ENCODE data around the gene FRAS1. TPM values are rescaled to one million over a fixed set of nuclear protein-coding genes. Genes with fewer than 3 reads are reported as not detected.

Gene FRAS1
- total and polyA plus RNA-seq, 2 of the 8 experiments (the other 6 are each of a cell fraction or from before 2014, with no cell fraction given): 38.5 to 109 TPM

GRCh38 chr4:78121338-78121904 is 64.3 kb downstream of the FRAS1 start:
- H4K91ac ChIP-seq (replicated peaks; ENCODE audit: insufficient read length, low read length): no peak overlapping the region
- no peak for DNase-seq (ENCODE audit: low read depth in 1 of 2, low spot score in 2 of 2)
- peaks cover 7 to 86% of the 10 kb centered on the region in 2 experiments for H3K79me2 ChIP-seq (ENCODE audit: control insufficient read depth in 1 of 2, insufficient read depth in 2 of 2, low read length in 2 of 2)
- H3K23ac ChIP-seq (ENCODE audit: insufficient read length): no peak overlapping the region
- peaks cover 2% of the 10 kb centered on the region; the same call in 1 of the 2 replicates for H3K79me1 ChIP-seq (ENCODE audit: low read depth, low read length)
- H2BK15ac ChIP-seq (ENCODE audit: low read length): no peak overlapping the region
- peaks cover 6 to 11% of the 10 kb centered on the region in 2 experiments; a peak in 1 of 4 replicates for H3K9me3 ChIP-seq (ENCODE audit: insufficient read depth in 2 of 2, low read depth in 1 of 2, low read length in 1 of 2)
- no peak overlapping the region for H3K9ac ChIP-seq (replicated peaks in 1 of 4; ENCODE audit: extremely low read depth in 1 of 4, low read depth in 3 of 4, low read length in 3 of 4)
- H3K23me2 ChIP-seq (ENCODE audit: low read depth, low read length): no peaks in the 10 kb centered on the region
- H3K27ac ChIP-seq (ENCODE audit: low read depth, low read length): no peak overlapping the region
- no peak overlapping the region for H4K8ac ChIP-seq (ENCODE audit: extremely low read depth, insufficient read depth, low read length)
- H4K5ac ChIP-seq (ENCODE audit: insufficient read length, low read depth, low read length): no peak overlapping the region
- H2BK120ac ChIP-seq (replicated peaks; ENCODE audit: low read depth, low read length): no peak overlapping the region
- H3K4me2 ChIP-seq (ENCODE audit: insufficient read depth in 1 of 2, low read depth in 2 of 2, low read length in 2 of 2): no peak overlapping the region
- TF ChIP-seq HDAC6 (IDR thresholded peaks at IDR 0.05; ENCODE audit: low read depth, low read length): no peak
- TF ChIP-seq, protein P1, sequence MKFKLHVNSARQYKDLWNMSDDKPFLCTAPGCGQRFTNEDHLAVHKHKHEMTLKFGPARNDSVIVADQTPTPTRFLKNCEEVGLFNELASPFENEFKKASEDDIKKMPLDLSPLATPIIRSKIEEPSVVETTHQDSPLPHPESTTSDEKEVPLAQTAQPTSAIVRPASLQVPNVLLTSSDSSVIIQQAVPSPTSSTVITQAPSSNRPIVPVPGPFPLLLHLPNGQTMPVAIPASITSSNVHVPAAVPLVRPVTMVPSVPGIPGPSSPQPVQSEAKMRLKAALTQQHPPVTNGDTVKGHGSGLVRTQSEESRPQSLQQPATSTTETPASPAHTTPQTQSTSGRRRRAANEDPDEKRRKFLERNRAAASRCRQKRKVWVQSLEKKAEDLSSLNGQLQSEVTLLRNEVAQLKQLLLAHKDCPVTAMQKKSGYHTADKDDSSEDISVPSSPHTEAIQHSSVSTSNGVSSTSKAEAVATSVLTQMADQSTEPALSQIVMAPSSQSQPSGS (IDR thresholded peaks at IDR 0.05; ENCODE audit: low read length): no peak
- no peak for TF ChIP-seq HDAC2 (IDR thresholded peaks at IDR 0.05; ENCODE audit: borderline replicate concordance in 1 of 2, low read depth in 2 of 2, low read length in 2 of 2)
- TF ChIP-seq EP300 (IDR thresholded peaks at IDR 0.05; ENCODE audit: borderline replicate concordance in 1 of 2, low read depth in 2 of 2, low read length in 2 of 2): no peak
- TF ChIP-seq CTBP2 (IDR thresholded peaks at IDR 0.05; ENCODE audit: borderline replicate concordance, insufficient read depth, insufficient read length, low read length): no peak
- no peak for TF ChIP-seq SRF (IDR thresholded peaks at IDR 0.05; ENCODE audit: low read depth, low read length)
- TF ChIP-seq JUN (IDR thresholded peaks at IDR 0.05; ENCODE audit: low read depth, low read length): no peak
- no peak for TF ChIP-seq TAF1 (IDR thresholded peaks at IDR 0.05; ENCODE audit: low read depth, low read length)
- no peak for TF ChIP-seq BCL11A (IDR thresholded peaks at IDR 0.05; ENCODE audit: low read depth in 2 of 2, low read length in 2 of 2)
- no peak for TF ChIP-seq JUND (IDR thresholded peaks at IDR 0.05; ENCODE audit: low read length)
- no peak for TF ChIP-seq TCF12 (IDR thresholded peaks at IDR 0.05; ENCODE audit: low read depth, low read length)
- H3K4me3 ChIP-seq (ENCODE audit: extremely low read depth in 1 of 4, insufficient read depth in 2 of 4, low read depth in 3 of 4, low read length in 4 of 4): no peak overlapping the region
- ChIA-PET POLR2A (ENCODE audit: partially characterized antibody) (no interaction called here), CTCF (ENCODE audit: partially characterized antibody) (interaction anchor here (0.6 kb wide), 1 partner anchor 64 kb away, joined by 3 read pairs; the partner anchor contains the start of gene FRAS1)
- H3K4ac ChIP-seq (replicated peaks; ENCODE audit: insufficient read length, low read depth, low read length): no peak overlapping the region
- peaks cover 0 to 5% (median 1%) of the 10 kb centered on the region in 4 experiments; a peak in 2 of 7 replicates for H3K4me1 ChIP-seq (replicated peaks in 1 of 4; ENCODE audit: control insufficient read depth in 3 of 4, insufficient read depth in 4 of 4, low read length in 3 of 4)
- no peak overlapping the region for H3K18ac ChIP-seq (ENCODE audit: extremely low read depth, low read length)
- H2AFZ ChIP-seq (ENCODE audit: low read length): no peak overlapping the region
- no peak overlapping the region for H3K56ac ChIP-seq (replicated peaks; ENCODE audit: insufficient read length, low read depth, low read length)
- no peak overlapping the region for H2BK5ac ChIP-seq (ENCODE audit: low read depth, low read length)
- H2BK20ac ChIP-seq (ENCODE audit: low read length): no peak overlapping the region
- no peak overlapping the region for H2BK12ac ChIP-seq (ENCODE audit: low read depth, low read length)
- no peak overlapping the region for H3K14ac ChIP-seq (ENCODE audit: insufficient read length)
- H2AK5ac ChIP-seq (ENCODE audit: low read depth, low read length): no peak overlapping the region
- 91% methylated on average over 4 of the region's 4 CpGs; no CpG with 5 or more reads in 1 of the 2 experiments for WGBS, 2 experiments (ENCODE audit: extremely low coverage in 1 of 2, insufficient coverage in 1 of 2, insufficient read length in 1 of 2, insufficient replicate concordance in 2 of 2, low coverage in 1 of 2, low lambda C conversion rate in 2 of 2, missing lambda C conversion rate in 1 of 2)
- H3K27me3 ChIP-seq (replicated peaks in 1 of 4; ENCODE audit: control insufficient read depth in 3 of 4, extremely low read depth in 1 of 4, insufficient read depth in 3 of 4, low read length in 3 of 4): no peaks in the 10 kb centered on the region
- H3K36me3 ChIP-seq (ENCODE audit: control insufficient read depth in 2 of 4, insufficient read depth in 4 of 4, low read length in 3 of 4): peaks cover 0 to 5% (median 0%) of the 10 kb centered on the region in 4 experiments; a peak in 1 of 8 replicates
- no peaks in the 10 kb centered on the region for H4K20me1 ChIP-seq (replicated peaks in 1 of 2; ENCODE audit: control insufficient read depth in 1 of 2, insufficient read depth in 2 of 2, low read length in 2 of 2)
- no peak for FAIRE-seq

Data from H1 (cell line).